CD4-positive, alpha-beta T cell treated with Interferon gamma for 1 hour (primary cell): ENCODE results near the gene GYS2.
A peak's percentile ranks its signal among the peaks of the same experiment; 100 is the strongest.

Experiments used
- DNase-seq: peaks from one replicate; pipeline ENCODE4 v3.0.0-alpha.2; 2020

Gene GYS2

GRCh38 chr12:21551841-21552465 lies 52.7 kb downstream of the GYS2 start:
- no peak for DNase-seq

DNA sequence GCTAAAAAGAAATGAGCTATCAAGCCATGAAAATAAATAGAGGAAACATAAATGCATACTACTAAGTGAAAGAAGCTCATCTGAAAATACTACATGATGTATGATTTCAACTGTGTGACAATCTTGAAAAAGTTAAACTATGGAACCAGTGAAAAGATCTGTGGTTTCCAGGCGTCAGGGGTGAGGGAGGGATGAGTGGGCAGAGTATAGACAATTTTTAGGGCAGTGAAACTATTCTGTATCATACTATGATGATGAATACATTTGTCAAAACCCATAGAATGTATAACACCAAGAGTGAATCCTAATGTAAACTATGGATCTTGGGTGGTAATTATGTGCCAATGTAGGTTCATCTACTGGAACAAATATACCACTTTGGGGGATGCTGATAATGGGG lies 57.2 kb downstream of the GYS2 start:
- DNase-seq = no peak

GRCh38 chr12:21546716-21547115 lies 57.9 kb downstream of the GYS2 start:
- no peak for DNase-seq

DNA sequence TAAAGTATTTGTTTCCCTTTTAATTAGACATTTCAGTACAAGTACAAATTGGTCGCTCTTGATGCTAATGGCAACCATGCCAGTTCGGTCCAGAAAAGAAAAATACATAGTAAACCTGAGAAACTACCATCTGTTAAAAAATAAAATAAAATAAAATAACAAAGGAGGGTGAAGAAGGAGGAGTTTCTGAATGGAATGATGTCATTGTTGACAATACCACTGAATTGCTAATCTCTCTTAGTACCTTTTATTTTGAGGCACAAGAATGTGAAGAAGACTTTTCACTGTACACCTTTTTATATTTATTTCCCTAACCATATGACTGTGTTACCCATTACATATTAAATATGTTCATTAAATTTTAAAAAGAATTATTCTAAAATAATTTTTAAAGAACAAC lies 59.1 kb downstream of the GYS2 start:
- DNase-seq = no peak

GRCh38 chr12:21543151-21543550 lies 61.5 kb downstream of the GYS2 start:
- DNase-seq = no peak

DNA sequence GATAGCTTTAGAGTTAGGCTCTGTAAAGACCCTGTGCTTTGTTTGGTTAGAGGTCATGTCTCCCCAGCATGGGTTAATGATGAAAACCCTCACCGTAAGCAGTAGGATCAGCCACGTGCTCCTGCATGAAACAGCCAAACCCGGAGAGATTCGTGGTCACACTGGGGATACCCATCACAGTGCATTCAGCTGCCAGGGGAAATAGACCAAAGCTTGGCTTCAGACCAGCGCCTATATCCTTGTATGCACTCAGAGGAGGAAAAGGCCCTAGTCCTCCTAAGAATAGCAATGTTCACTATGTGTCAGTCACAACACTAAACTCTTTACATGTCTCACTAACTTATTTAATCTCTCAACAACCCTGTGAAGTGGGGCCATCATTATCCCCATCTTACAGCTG lies 62.2 kb downstream of the GYS2 start:
- no peak for DNase-seq

DNA sequence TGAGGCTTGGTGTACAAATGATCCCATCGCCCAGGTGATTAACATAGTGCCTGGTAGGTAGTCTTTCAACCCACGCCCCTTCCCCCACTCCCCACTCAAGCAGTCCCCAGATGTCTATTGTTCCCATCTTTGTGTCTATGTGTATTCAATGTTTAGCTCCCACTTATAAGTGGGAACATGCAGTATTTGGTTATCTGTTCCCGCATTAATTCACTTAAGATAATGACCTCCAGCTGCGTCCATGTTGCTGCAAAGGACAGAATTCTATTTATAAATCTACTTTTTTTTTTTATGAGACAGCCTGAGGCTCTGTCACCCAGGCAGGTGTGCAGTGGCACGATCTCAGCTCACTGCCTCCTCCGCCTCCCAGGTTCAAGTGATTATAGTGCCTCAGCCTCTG lies 62.9 kb downstream of the GYS2 start:
- DNase-seq = no peak

DNA sequence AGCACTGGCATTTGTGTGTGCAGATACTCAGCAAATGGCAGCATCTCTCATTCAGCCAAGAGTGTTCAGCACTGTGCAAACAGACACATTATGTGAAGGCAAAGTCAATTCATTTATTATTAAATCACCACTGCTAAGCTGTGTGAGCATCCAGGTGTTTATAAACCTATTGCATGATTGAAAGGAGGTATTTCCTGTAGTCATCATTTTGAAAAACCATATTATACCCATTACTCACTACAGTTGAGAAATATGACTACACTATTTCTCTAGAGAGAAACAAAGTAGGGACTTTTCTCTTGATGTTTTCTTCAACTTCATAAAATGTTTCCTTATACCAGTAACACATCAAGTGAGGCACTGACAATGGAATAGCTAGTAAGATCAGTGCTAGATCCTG lies 64.8 kb downstream of the GYS2 start:
- DNase-seq = no peak

GRCh38 chr12:21538061-21538653 lies 66.5 kb downstream of the GYS2 start:
- DNase-seq = no peak

- DNase-seq = no peak
Measured at GRCh38 chr12:21529456-21529855, 75.2 kb downstream of the GYS2 start.

DNA sequence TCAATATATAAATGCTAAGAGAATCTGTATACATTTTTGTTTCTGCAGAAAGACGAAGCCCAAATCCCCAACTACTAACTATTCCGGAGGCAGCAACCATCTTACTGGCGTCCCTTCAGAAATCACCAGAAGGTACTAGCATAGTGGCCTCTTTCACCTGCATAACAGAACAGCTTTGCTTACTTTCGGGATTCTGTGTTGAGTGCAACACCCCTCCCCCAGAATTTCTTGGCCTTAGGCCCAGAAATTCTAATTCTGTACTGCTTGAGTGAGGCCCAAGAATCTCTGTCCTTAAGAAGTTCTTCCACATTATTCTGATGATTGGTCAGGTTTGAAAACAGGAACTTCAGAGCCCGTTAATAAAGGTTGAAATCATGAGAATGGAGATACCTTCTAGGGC lies 75.7 kb downstream of the GYS2 start:
- no peak for DNase-seq

- DNase-seq = peak; percentile 38
Measured at GRCh38 chr12:21527451-21528180, 77.0 kb downstream of the GYS2 start.

DNA sequence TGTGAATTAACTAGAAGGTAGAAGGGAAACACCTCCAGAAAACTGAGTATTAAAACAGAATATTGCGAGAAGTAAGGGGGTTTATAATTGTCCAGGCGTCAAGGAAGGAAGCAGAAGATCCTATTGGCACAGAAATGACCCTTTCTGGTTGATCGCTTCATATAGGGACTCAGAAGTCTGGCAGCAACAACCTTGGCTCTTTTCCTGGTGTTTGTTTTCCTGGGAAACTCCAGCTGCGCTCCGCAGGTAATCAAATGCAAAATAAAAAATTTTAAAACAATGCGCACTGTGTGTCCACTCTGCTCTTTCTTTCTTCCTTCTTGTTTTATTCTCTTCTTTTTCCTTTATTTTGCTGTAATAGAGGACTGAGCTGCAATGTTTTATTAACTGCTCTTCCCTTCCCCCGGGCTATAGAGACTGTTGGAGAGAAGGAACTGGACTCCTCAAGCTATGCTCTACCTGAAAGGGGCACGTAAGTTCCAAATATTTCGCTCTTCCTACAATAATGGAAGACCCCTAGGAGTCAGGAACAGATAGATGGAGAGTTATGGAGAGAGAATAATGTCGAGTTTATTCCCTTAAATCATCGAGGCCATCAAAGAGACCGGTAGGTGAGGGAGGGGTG lies 77.8 kb downstream of the GYS2 start:
- DNase-seq = no peak

DNA sequence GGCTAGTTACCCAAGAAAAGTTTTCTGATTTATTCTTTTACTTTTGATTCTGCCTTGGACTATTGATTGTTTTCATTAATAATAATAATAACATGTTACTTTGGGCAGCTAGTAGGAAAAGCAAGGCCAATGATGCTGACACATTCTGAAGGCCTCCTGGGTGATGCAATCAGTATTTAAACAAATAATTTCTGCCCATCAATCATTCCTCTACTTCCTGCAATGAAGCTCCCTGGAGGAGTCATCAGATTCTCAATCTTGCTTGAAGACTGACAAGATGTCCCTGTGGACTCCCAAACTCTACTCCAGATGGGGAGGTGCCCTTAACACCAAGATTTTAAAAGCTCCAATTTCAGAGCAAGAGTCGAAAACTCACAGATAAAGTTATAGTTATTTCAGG lies 78.6 kb downstream of the GYS2 start, which contains the start of gene SPX:
TSS of gene SPX (plus strand) at position 244 of the 400 bp plus-strand sequence. CDS start 177 bp downstream, outside the sequence.
- no peak for DNase-seq

- DNase-seq = no peak
Measured at GRCh38 chr12:21523148-21523547, 81.5 kb downstream of the GYS2 start.

DNA sequence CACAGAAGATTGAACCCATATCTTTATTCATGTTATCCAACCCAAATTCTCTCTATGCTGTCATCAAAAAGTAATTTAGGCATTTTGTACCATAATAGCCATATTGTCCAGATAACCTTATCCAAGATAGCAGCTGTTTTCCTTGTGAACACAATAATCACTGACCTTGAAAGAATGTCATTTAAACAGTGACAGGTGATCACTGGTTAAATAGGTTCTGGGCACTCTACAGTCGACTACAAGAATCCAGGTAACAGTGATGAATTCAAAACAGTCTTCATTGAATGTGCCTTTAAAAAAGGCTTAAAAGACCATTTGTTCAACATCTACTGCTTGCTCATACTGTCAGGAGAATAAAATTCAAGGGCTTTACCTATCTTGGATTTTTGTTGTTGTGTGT lies 83.1 kb downstream of the GYS2 start:
- DNase-seq = no peak

DNA sequence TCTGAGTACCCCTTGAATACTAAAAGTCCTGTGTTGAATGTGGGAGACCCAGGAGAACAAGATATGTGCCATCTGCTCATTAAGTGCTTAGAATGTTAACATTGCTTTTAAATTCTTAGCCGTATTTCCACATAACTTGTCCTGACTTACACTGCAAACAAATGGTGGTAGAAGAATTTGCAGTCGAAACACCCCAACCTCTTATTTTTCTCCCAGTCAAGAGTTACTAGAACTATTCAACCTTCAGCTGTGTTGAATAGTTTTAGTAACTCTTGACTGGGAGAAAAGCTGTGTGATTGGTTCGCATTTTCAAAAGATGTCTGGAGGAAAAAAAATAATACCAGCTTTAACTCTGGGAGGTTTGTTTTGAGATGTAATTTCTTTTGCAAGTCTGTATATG lies 86.2 kb downstream of the GYS2 start:
- DNase-seq = no peak

GRCh38 chr12:21516281-21516680 lies 88.4 kb downstream of the GYS2 start:
- DNase-seq = no peak

- DNase-seq = no peak
Measured at GRCh38 chr12:21509768-21510167, 94.9 kb downstream of the GYS2 start.

DNA sequence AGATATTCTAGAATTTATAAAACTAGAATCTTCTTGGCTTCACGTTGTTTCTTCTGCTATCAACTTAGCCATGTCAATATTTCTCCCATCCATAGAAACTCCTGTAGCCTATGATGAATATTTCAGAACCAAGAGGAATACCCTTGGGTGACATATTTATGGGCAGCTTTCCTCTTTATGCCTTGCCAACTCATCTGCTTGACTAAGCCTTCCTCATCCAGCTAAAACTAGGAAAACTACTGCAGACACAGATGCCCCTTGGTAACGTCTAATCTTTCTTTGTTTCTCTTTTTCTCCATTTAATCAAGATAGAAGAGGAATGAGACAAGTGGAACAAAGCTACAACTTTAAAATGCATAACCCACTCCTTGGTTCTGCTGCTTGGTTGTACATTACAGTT lies 96.8 kb downstream of the GYS2 start:
- no peak for DNase-seq

DNA sequence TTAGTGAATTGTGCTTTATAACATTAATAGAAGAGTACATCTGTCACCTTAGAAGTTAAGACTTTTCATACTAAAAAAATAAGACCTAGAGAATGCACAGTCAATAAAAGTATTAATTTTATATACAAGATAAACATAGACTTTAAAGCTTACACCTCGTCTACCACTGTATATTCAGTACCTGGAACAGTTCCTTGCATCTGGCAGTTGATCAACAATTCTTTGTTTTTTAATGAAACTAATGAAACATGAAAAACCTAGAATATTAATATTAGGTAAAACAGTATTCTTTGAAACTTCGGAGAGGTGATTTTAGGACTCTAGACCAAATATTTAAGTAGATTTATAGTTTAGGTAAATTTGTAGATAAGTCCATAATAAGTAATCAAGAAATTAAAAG lies 98.8 kb downstream of the GYS2 start:
- DNase-seq = no peak

DNA sequence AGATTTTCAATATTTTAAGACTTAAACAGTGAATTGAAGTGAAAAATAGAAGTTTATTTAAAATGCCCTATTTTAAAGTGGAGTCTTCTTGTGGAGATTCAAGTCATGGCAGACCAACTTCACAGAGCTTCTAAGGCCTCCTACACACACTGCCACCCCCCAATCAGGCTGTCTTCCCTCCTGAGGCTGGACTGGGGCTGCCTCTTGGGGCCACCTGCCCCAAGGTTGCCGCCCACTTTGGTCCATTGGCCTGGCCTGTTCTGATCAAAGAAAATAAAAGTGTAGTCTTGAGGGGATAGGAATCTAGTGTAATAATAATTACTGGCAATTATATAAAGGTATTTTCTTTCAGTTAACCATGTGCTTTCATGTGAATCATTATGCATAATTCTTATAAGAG lies 101.8 kb downstream of the GYS2 start:
- no peak for DNase-seq

GRCh38 chr12:21502164-21502496 lies 102.5 kb downstream of the GYS2 start:
- peak; percentile 9 for DNase-seq
